AG04449 (cell line): Measurements from ENCODE around the gene WIPF2.

ENCODE experiments used
- CTCF ChIA-PET: fragments of 350-600 bp; formaldehyde crosslinking; extraction: SDS; loops from one replicate; lab custom pipeline; 2021; ENCODE audit warnings: antibody characterized with exemption; lab: Yijun Ruan, JAX
- POLR2A ChIA-PET: fragments of 400-600, 350-600 bp; formaldehyde crosslinking; extraction: SDS; loops from one replicate; lab custom pipeline; 2020; ENCODE audit warnings: antibody characterized with exemption, inconsistent platforms; lab: Yijun Ruan, JAX
- DNase-seq: peaks from one replicate; pipeline ENCODE4 v3.0.0-alpha.2; 2010; ENCODE audit warnings: low read depth, low spot score
- H3K4me3 ChIP-seq: 2 replicates; pipeline ENCODE4 v1.5.1; 2011; ENCODE audit warnings: low read depth, mild to moderate bottlenecking, control low read depth, low read length
- CTCF ChIP-seq: IDR thresholded peaks from one replicate; pipeline ENCODE4 v1.5.1; 2011; ENCODE audit warnings: mild to moderate bottlenecking, moderate library complexity, low read length, control low read depth, inconsistent platforms; ENCODE audit not compliant: insufficient read depth; ENCODE audit errors: missing control alignments

The WIPF2 gene

DNA sequence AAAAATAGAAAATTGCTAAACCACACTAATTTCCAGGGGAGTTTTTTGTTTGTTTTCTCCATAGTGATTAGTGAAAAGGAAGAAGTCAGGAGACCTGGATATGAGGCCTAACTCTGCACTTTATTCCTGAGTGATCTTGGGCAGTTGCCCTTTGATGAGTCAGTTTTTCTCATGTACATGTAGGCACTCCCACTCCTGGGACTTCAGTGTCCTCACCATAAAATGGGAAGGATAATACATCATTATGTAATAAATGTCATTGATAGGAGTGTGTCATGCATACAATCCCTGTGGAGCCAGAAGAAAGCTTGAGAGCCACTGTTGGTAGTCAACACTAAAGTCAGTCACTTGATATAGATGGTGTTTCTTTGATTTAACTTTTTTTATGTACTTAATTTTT, 32.5 kb downstream of the WIPF2 start:
- ChIA-PET POLR2A (no interaction called here), CTCF (interaction anchor here (1.2 to 3.2 kb wide), 3 partner anchors 9 to 41 kb away, joined by 3 to 16 read pairs (median 6); partner anchors contain the start of gene WIPF2)
- peak; percentile 16 for DNase-seq
- no peak for TF ChIP-seq CTCF
- no peak overlapping the region for H3K4me3 ChIP-seq

DNA sequence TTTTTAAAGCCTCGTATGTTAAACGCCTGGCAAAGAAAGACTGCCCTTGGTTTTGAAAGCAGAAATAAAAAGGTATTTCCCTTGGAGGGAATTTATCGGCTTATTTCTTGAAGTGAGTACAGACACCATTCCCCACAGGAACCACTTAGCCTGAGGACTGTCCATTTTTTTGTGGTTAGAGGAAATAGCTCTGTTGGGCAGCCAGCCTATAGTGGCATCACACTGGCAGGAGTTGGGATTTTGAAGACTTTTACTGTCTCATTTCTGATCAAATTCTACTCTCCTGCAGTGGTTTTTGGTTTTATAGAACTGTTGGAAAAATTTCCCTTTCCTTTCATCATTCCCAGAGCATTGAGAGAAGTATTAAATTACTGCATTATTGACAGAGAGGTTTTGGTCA, 34.5 kb downstream of the WIPF2 start:
- ChIA-PET CTCF (interaction anchor here (0.9 to 3.2 kb wide), 3 partner anchors 13 to 35 kb away, joined by 3 to 16 read pairs (median 4); partner anchors contain the start of gene WIPF2), POLR2A (no interaction called here)
- no peak overlapping the region for H3K4me3 ChIP-seq
- no peak for DNase-seq
- no peak for TF ChIP-seq CTCF

- no peak for DNase-seq
These were observed 40.4 kb downstream of the WIPF2 start for GRCh38 chr17:40259505-40259904.

GRCh38 chr17:40260528-40260927, 41.4 kb downstream of the WIPF2 start:
- POLR2A ChIA-PET = no interaction called here

More at GRCh38 chr17:40259505-40259904, 40.4 kb downstream of the WIPF2 start:
- H3K4me3 ChIP-seq = no peak overlapping the region
- TF ChIP-seq CTCF = no peak
- POLR2A ChIA-PET = no interaction called here
- CTCF ChIA-PET = interaction anchor here (4.1 kb wide), 1 partner anchor 41 kb away, joined by 17 read pairs; the partner anchor contains the start of gene WIPF2

GRCh38 chr17:40264458-40265185, 45.5 kb downstream of the WIPF2 start:
- POLR2A ChIA-PET = no interaction called here
- no peak overlapping the region for H3K4me3 ChIP-seq
- no peak for TF ChIP-seq CTCF
- CTCF ChIA-PET = interaction anchor here (1.1 kb wide), 1 partner anchor 45 kb away, joined by 3 read pairs; the partner anchor contains the start of gene WIPF2
- DNase-seq = no peak

More at GRCh38 chr17:40260528-40260927, 41.4 kb downstream of the WIPF2 start:
- H3K4me3 ChIP-seq = no peak overlapping the region
- TF ChIP-seq CTCF = no peak
- no peak for DNase-seq
- CTCF ChIA-PET = interaction anchor here (4.1 kb wide), 1 partner anchor 42 kb away, joined by 17 read pairs; the partner anchor contains the start of gene WIPF2

GRCh38 chr17:40265337-40265736, 46.2 kb downstream of the WIPF2 start:
- no peak for TF ChIP-seq CTCF
- H3K4me3 ChIP-seq = no peak overlapping the region
- ChIA-PET POLR2A (no interaction called here), CTCF (interaction anchor here (0.6 to 1.1 kb wide), 2 partner anchors 24 to 46 kb away, joined by 3 to 4 read pairs; partner anchors contain the start of gene WIPF2)
- DNase-seq = no peak
